RWPE1 (cell line): ENCODE measurements around the gene RBM10.

Experiments
- CTCF ChIA-PET: fragments of 350-600 bp; sonication (Branson Sonifier 250); formaldehyde crosslinking; extraction: SDS; loops from one replicate; lab custom pipeline; 2021; lab: Yijun Ruan, JAX
- POLR2A ChIA-PET: fragments of 400-600 bp; formaldehyde crosslinking; extraction: SDS; loops from one replicate; lab custom pipeline; 2020; ENCODE audit warnings: antibody characterized with exemption; ENCODE audit not compliant: low non-redundant PET; lab: Yijun Ruan, JAX
- DNase-seq: peaks from one replicate; pipeline ENCODE4 v3.0.0; 2012; ENCODE audit warnings: low spot score
- H3K27ac ChIP-seq: fragments of 450-650 bp; 2 replicates; pipeline ENCODE4 v1.5.1; 2017
- CTCF ChIP-seq: fragments of 450-650 bp; conservative IDR thresholded peaks from 2 replicates; pipeline ENCODE4 v1.5.1; 2017; ENCODE audit warnings: low read depth, mild to moderate bottlenecking

Gene RBM10

GRCh38 chrX:47180346-47180745, 35.3 kb downstream of the RBM10 start:
- ChIA-PET CTCF (no interaction called here), POLR2A (no interaction called here)
- no peak for DNase-seq
- no peak for TF ChIP-seq CTCF
- H3K27ac ChIP-seq: no peak overlapping the region

GRCh38 chrX:47181301-47181700, 36.3 kb downstream of the RBM10 start:
- no peak for TF ChIP-seq CTCF
- ChIA-PET CTCF (no interaction called here), POLR2A (no interaction called here)
- H3K27ac ChIP-seq: no peak overlapping the region
- DNase-seq: no peak

GRCh38 chrX:47182106-47182700, 37.2 kb downstream of the RBM10 start:
- H3K27ac ChIP-seq: no peak overlapping the region
- ChIA-PET POLR2A (no interaction called here), CTCF (no interaction called here)
- no peak for DNase-seq
- no peak for TF ChIP-seq CTCF

- H3K27ac ChIP-seq: no peak overlapping the region
- DNase-seq: no peak
- TF ChIP-seq CTCF: no peak
- ChIA-PET POLR2A (no interaction called here), CTCF (no interaction called here)
These were observed 39.5 kb downstream of the RBM10 start for GRCh38 chrX:47184486-47184885.

GRCh38 chrX:47185241-47185640, 40.2 kb downstream of the RBM10 start:
- ChIA-PET POLR2A (no interaction called here), CTCF (no interaction called here)
- 0 out of 2 replicates have a peak overlapping the region, but pooled peaks have one; percentile 8 for H3K27ac ChIP-seq
- DNase-seq: no peak
- no peak for TF ChIP-seq CTCF

- POLR2A ChIA-PET: no interaction called here
- TF ChIP-seq CTCF: no peak
- H3K27ac ChIP-seq: no peak overlapping the region
- no peak for DNase-seq
- CTCF ChIA-PET: no interaction called here
These were observed 41.2 kb downstream of the RBM10 start for GRCh38 chrX:47186096-47186740.
